MM.1S (cell line): Measurements from ENCODE around the gene DYRK1B.

Experiments used
- DNase-seq: peaks from one replicate; pipeline ENCODE4 v3.0.0-alpha.2; 2015
- H2AFZ ChIP-seq: fragments of 300-600 bp; sonication (generic); 2 replicates; pipeline ENCODE4 v1.6.0; 2016; ENCODE audit warnings: antibody characterized with exemption, low read length
- H3F3A ChIP-seq: fragments of 300-600 bp; sonication (generic); 2 replicates; pipeline ENCODE4 v1.6.1; 2016; ENCODE audit warnings: mild to moderate bottlenecking, antibody characterized with exemption, low read length, moderate library complexity, mixed read lengths; ENCODE audit not compliant: insufficient read depth
- H3K27ac ChIP-seq: fragments of 300-600 bp; sonication (generic); 2 replicates; pipeline ENCODE4 v1.5.1; 2016; ENCODE audit warnings: mild to moderate bottlenecking, low read length
- H3K27me3 ChIP-seq: fragments of 300-600 bp; sonication (generic); replicated peaks from 2 replicates; pipeline ENCODE4 v1.6.0; 2016; ENCODE audit warnings: low read length; ENCODE audit not compliant: insufficient read depth
- H3K36me3 ChIP-seq: fragments of 300-600 bp; sonication (generic); replicated peaks from 2 replicates; pipeline ENCODE4 v1.6.1; 2016; ENCODE audit warnings: mild to moderate bottlenecking, low read length, mixed read lengths; ENCODE audit not compliant: insufficient read depth
- H3K4me1 ChIP-seq: fragments of 300-600 bp; sonication (generic); 2 replicates; pipeline ENCODE4 v1.6.1; 2016; ENCODE audit warnings: low read length, mixed read lengths
- H3K4me2 ChIP-seq: fragments of 300-600 bp; sonication (generic); 2 replicates; pipeline ENCODE4 v1.6.0; 2016; ENCODE audit warnings: low read depth, low read length
- H3K4me3 ChIP-seq: fragments of 300-600 bp; sonication (generic); 2 replicates; pipeline ENCODE4 v1.5.1; 2016; ENCODE audit warnings: low read length, mixed read lengths
- H3K79me2 ChIP-seq: fragments of 300-600 bp; sonication (generic); 2 replicates; pipeline ENCODE4 v1.6.1; 2016; ENCODE audit warnings: mixed run types, low read length, mixed read lengths
- H3K9ac ChIP-seq: fragments of 300-600 bp; sonication (generic); 2 replicates; pipeline ENCODE4 v1.6.1; 2016; ENCODE audit warnings: low read length, mixed read lengths
- H3K9me2 ChIP-seq: fragments of 300-600 bp; sonication (generic); replicated peaks from 2 replicates; pipeline ENCODE4 v1.6.1; 2016; ENCODE audit warnings: mild to moderate bottlenecking, low read length, mixed read lengths; ENCODE audit not compliant: insufficient read depth
- H3K9me3 ChIP-seq: fragments of 300-600 bp; sonication (generic); replicated peaks from 2 replicates; pipeline ENCODE4 v1.6.1; 2016; ENCODE audit warnings: mild to moderate bottlenecking, low read length, mixed read lengths; ENCODE audit not compliant: insufficient read depth
- H4K20me1 ChIP-seq: fragments of 300-600 bp; sonication (generic); 2 replicates; pipeline ENCODE4 v1.6.1; 2016; ENCODE audit warnings: mild to moderate bottlenecking, low read length, moderate library complexity, mixed read lengths; ENCODE audit not compliant: insufficient read depth
- EZH2 ChIP-seq: fragments of 300-600 bp; sonication (generic); optimal IDR thresholded peaks from 2 replicates; pipeline ENCODE3; 2017; ENCODE audit warnings: low read depth, mild to moderate bottlenecking, antibody characterized with exemption, low read length, mixed read lengths
- EZH2phosphoT487 ChIP-seq: fragments of 300-600 bp; sonication (generic); IDR thresholded peaks from 2 replicates; pipeline ENCODE4 v1.6.1; 2018; ENCODE audit warnings: antibody characterized with exemption, low read length
- TF ChIP-seq, protein P1 (sequence below): fragments of 300-600 bp; sonication (generic); IDR thresholded peaks from 2 replicates; pipeline ENCODE4 v1.5.1; 2016; ENCODE audit warnings: antibody characterized with exemption, low read length, mixed read lengths

DYRK1B gene

GRCh38 chr19:39871362-39871761 lies 37.4 kb upstream of the DYRK1B start:
- Histone ChIP-seq H2AFZ (no peak overlapping the region), H3K4me3 (no peak overlapping the region), H3K79me2 (no peaks in the 10 kb centered on the region), H3K36me3 (no peaks in the 10 kb centered on the region), H3K9ac (no peak overlapping the region), H3K27ac (no peak overlapping the region), H3K9me2 (no peaks in the 10 kb centered on the region), H3F3A (no peaks in the 10 kb centered on the region), H3K9me3 (no peaks in the 10 kb centered on the region), H3K27me3 (peaks cover 4% of the 10 kb centered on the region; the same call in 1 of the 2 replicates), H3K4me2 (no peak overlapping the region), H3K4me1 (no peaks in the 10 kb centered on the region), H4K20me1 (no peaks in the 10 kb centered on the region)
- TF ChIP-seq, protein P1, sequence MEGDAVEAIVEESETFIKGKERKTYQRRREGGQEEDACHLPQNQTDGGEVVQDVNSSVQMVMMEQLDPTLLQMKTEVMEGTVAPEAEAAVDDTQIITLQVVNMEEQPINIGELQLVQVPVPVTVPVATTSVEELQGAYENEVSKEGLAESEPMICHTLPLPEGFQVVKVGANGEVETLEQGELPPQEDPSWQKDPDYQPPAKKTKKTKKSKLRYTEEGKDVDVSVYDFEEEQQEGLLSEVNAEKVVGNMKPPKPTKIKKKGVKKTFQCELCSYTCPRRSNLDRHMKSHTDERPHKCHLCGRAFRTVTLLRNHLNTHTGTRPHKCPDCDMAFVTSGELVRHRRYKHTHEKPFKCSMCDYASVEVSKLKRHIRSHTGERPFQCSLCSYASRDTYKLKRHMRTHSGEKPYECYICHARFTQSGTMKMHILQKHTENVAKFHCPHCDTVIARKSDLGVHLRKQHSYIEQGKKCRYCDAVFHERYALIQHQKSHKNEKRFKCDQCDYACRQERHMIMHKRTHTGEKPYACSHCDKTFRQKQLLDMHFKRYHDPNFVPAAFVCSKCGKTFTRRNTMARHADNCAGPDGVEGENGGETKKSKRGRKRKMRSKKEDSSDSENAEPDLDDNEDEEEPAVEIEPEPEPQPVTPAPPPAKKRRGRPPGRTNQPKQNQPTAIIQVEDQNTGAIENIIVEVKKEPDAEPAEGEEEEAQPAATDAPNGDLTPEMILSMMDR: no peak
- TF ChIP-seq EZH2phosphoT487: no peak
- TF ChIP-seq EZH2: no peak
- DNase-seq: no peak

DNA sequence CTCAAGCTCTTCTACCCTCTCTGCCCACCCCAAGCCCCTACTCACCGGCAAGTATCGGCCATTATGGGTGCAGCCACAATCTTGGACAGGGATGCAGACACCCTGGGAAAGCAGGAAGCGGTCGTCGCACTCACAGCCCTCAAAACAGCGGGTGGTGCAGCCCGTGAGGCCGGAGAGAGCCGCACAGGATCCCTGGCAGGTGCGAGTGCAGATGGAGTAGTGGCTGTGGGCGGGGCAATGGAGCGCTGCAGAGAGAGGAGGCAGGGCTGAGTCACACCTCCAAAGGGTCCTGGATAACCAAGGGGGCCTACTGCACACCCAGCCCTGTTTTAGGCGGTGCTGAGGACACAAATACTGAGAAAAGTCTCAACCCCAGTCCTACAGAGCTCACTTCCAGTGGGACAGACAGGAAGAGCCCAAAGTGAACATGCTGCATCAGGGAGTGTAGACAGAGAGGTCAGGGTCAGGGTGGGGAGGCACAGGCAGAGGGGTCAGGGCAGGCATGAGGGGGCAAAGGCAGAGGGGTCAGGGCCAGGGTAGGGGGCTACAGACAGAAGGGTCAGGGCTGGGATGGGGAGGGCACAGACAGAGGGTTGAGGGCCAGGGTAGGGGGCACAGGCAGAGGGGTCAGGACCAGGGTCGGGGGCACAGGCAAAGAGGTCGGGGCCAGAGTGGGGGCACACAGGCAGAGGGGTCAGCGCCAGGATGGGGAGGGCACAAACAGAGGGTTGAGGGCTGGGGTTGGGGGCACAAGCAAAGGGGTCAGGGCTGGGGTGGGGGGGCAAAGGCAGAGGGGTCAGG lies 36.4 kb upstream of the DYRK1B start:
- Histone ChIP-seq H3K4me2 (no peak overlapping the region), H3K9me2 (no peaks in the 10 kb centered on the region), H2AFZ (no peak overlapping the region), H3K9me3 (no peaks in the 10 kb centered on the region), H4K20me1 (no peaks in the 10 kb centered on the region), H3F3A (no peaks in the 10 kb centered on the region), H3K27me3 (peaks cover 4% of the 10 kb centered on the region; the same call in 1 of the 2 replicates), H3K4me1 (no peaks in the 10 kb centered on the region), H3K79me2 (no peaks in the 10 kb centered on the region), H3K9ac (no peak overlapping the region), H3K27ac (no peak overlapping the region), H3K36me3 (no peaks in the 10 kb centered on the region), H3K4me3 (no peak overlapping the region)
- TF ChIP-seq EZH2 (no peak), EZH2phosphoT487 (no peak)
- TF ChIP-seq, protein P1: no peak
- DNase-seq: no peak

DNA sequence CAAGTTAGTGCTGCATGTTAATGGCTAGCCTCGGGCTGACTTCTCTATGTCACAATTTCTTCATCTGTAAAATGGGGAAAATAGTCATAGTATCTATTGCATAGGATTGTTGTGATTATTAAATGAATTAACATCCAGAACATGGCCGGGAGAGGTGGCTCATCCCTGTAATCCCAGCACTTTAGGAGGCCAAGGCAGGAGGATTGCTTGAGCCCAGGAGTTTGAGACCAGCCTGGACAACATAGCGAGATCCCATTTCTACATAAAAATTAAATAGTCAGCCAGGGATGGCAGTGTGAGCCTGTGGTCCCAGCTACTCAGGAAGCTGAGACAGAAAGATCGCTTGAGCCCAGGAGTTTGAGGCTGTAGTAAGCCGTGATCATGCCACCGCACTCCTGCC lies 34.0 kb upstream of the DYRK1B start:
- H3K36me3 ChIP-seq: no peaks in the 10 kb centered on the region
- no peak overlapping the region for H3K27ac ChIP-seq
- DNase-seq: no peak
- no peaks in the 10 kb centered on the region for H3K9me2 ChIP-seq
- no peak overlapping the region for H3K9ac ChIP-seq
- H3K4me2 ChIP-seq: no peak overlapping the region
- H4K20me1 ChIP-seq: no peaks in the 10 kb centered on the region
- no peaks in the 10 kb centered on the region for H3K79me2 ChIP-seq
- no peaks in the 10 kb centered on the region for H3F3A ChIP-seq
- TF ChIP-seq, protein P1: no peak
- TF ChIP-seq EZH2 (no peak), EZH2phosphoT487 (no peak)
- no peaks in the 10 kb centered on the region for H3K9me3 ChIP-seq
- peaks cover 4% of the 10 kb centered on the region; the same call in 1 of the 2 replicates for H3K27me3 ChIP-seq
- no peak overlapping the region for H2AFZ ChIP-seq
- H3K4me3 ChIP-seq: no peak overlapping the region
- no peaks in the 10 kb centered on the region for H3K4me1 ChIP-seq
